HepG2 (cell line): ENCODE measurements around the gene REST. TPM values are rescaled to one million over a fixed set of nuclear protein-coding genes. Genes with fewer than 3 reads are reported as not detected.

ENCODE experiments used
- ATAC-seq: fragments of 200-7000 bp; cut with Tn5 transposase; 3 replicates; pipeline ENCODE4 v1.9.1; 2020; ENCODE audit warnings: mild to moderate bottlenecking, moderate library complexity
- BruUV-seq: library from RNA; stranded (reverse); fragments of 400-500 nt; replicated peaks from 2 replicates; lab custom pipeline; 2021; lab: Mats Ljungman, UMichigan
- CTCF ChIA-PET: fragments of 300-600 bp; formaldehyde crosslinking; extraction: SDS; loops from one replicate; lab custom pipeline; 2021; ENCODE audit warnings: low total read pairs, inconsistent platforms, low intra/inter-chr PET ratio; lab: Yijun Ruan, JAX
- POLR2A ChIA-PET: fragments of 350-600 bp; sonication (Branson Sonifier 250); formaldehyde crosslinking; loops from one replicate; lab custom pipeline; 2020; ENCODE audit warnings: antibody characterized with exemption, inconsistent platforms; lab: Yijun Ruan, JAX
- DNase-seq: peaks from one replicate; pipeline ENCODE4 v3.0.0-alpha.2; 2015; ENCODE audit warnings: low spot score
- FAIRE-seq: peaks from 3 replicates; lab custom pipeline; 2011; peaks lifted over from hg19 to GRCh38; lab: Jason Lieb, UNC
- H2AFZ ChIP-seq: one replicate; pipeline ENCODE4 v1.6.1; 2011; ENCODE audit warnings: low read length, inconsistent platforms
- H3K27ac ChIP-seq: fragments of 300-600 bp; 3 replicates; pipeline ENCODE4 v1.8.0; 2011; ENCODE audit warnings: mixed run types, mild to moderate bottlenecking, mixed read lengths, low read length, inconsistent platforms; ENCODE audit not compliant: insufficient read depth; ENCODE audit errors: extremely low read length
- H3K27me3 ChIP-seq, 2 experiments: fragments of 200-600 bp in 1 of 2; 2 replicates in 1 of 2; 3 replicates in 1 of 2; pipeline versions ENCODE4 v1.6.0 to v1.8.0; 2011; ENCODE audit warnings: low read length in 2 of 2, mild to moderate bottlenecking in 2 of 2, moderate library complexity in 2 of 2, inconsistent platforms in 1 of 2; ENCODE audit not compliant: insufficient read depth in 2 of 2, control insufficient read depth in 1 of 2
- H3K36me3 ChIP-seq, 2 experiments: fragments of 200-600 bp in 1 of 2; replicated peaks in 1 of 2; 2 replicates in 1 of 2; 3 replicates in 1 of 2; pipeline versions ENCODE4 v1.5.1 to v1.8.0; 2011; ENCODE audit warnings: low read length in 2 of 2, inconsistent platforms in 1 of 2; ENCODE audit not compliant: insufficient read depth in 2 of 2, control insufficient read depth in 1 of 2
- H3K4me1 ChIP-seq: 2 replicates; pipeline ENCODE4 v1.5.1; 2012; ENCODE audit warnings: low read length, inconsistent platforms; ENCODE audit not compliant: insufficient read depth
- H3K4me2 ChIP-seq: 2 replicates; pipeline ENCODE4 v1.6.0; 2011; ENCODE audit warnings: low read depth, low read length, inconsistent platforms
- H3K4me3 ChIP-seq, 3 experiments: fragments of 200-600 bp in 1 of 3; sonication (generic), shearing (Covaris generic) in 1 of 3; replicated peaks in 1 of 3; 2 replicates each; pipeline ENCODE4 v1.5.1; 2011 to 2016; ENCODE audit warnings: low read length in 3 of 3, inconsistent platforms in 2 of 3, low read depth in 2 of 3, mild to moderate bottlenecking in 2 of 3, control low read depth in 1 of 3, mixed read lengths in 1 of 3; ENCODE audit not compliant: insufficient read depth in 1 of 3
- H3K79me2 ChIP-seq: one replicate; pipeline ENCODE4 v1.6.1; 2011; ENCODE audit warnings: low read length, inconsistent platforms; ENCODE audit not compliant: insufficient read depth
- H3K9ac ChIP-seq: 2 replicates; pipeline ENCODE4 v1.6.0; 2011; ENCODE audit warnings: mild to moderate bottlenecking, low read depth, low read length, inconsistent platforms; ENCODE audit not compliant: insufficient read depth
- H3K9me3 ChIP-seq: 2 replicates; pipeline ENCODE4 v1.5.1; 2012; ENCODE audit warnings: mild to moderate bottlenecking, low read length
- H4K20me1 ChIP-seq: 2 replicates; pipeline ENCODE4 v1.6.0; 2011; ENCODE audit warnings: inconsistent platforms, mild to moderate bottlenecking, low read length, moderate library complexity; ENCODE audit not compliant: insufficient read depth
- ATAD3A ChIP-seq: sonication (generic); formaldehyde crosslinking; IDR thresholded peaks from 2 replicates; pipeline ENCODE4 v1.4.0; 2020; ENCODE audit warnings: missing genetic modification reagents
- CEBPG ChIP-seq: IDR thresholded peaks from 2 replicates; pipeline ENCODE4 v1.6.1; 2016
- CEBPZ ChIP-seq: IDR thresholded peaks from 2 replicates; pipeline ENCODE4 v1.6.1; 2012; ENCODE audit warnings: low read length, improper control_type of control experiment
- GATAD1 ChIP-seq: IDR thresholded peaks from 2 replicates; pipeline ENCODE4 v1.6.1; 2016; ENCODE audit warnings: missing genetic modification reagents, missing compliant biosample characterization
- GZF1 ChIP-seq: sonication (generic); formaldehyde crosslinking; IDR thresholded peaks from 2 replicates; pipeline ENCODE4 v1.5.1; 2020; ENCODE audit warnings: mild to moderate bottlenecking, missing genetic modification reagents
- JUNB ChIP-seq: sonication (generic); formaldehyde crosslinking; IDR thresholded peaks from 2 replicates; pipeline ENCODE4 v1.8.0; 2022; ENCODE audit warnings: missing genetic modification reagents, mild to moderate bottlenecking, borderline replicate concordance
- MTERF4 ChIP-seq: sonication (generic); formaldehyde crosslinking; IDR thresholded peaks from 2 replicates; pipeline ENCODE4 v1.8.0; 2023; ENCODE audit warnings: mild to moderate bottlenecking, missing genetic modification reagents
- PAX8 ChIP-seq: sonication (generic); formaldehyde crosslinking; IDR thresholded peaks from 2 replicates; pipeline ENCODE4 v1.8.0; 2022; ENCODE audit warnings: mild to moderate bottlenecking, missing genetic modification reagents, borderline replicate concordance
- PLSCR1 ChIP-seq: sonication (generic); formaldehyde crosslinking; IDR thresholded peaks from 2 replicates; pipeline ENCODE4 v1.5.0; 2020; ENCODE audit warnings: missing genetic modification reagents, mild to moderate bottlenecking, borderline replicate concordance
- RBM39 ChIP-seq: fragments of 200-400 bp; formaldehyde crosslinking; IDR thresholded peaks from one replicate; pipeline ENCODE4 v1.6.1; 2018; ENCODE audit warnings: antibody characterized with exemption, mild to moderate bottlenecking, low read depth, low read length; ENCODE audit not compliant: poor library complexity, severe bottlenecking
- RFXAP ChIP-seq: sonication (generic); formaldehyde crosslinking; IDR thresholded peaks from 2 replicates; pipeline ENCODE4 v1.4.0; 2020; ENCODE audit warnings: missing genetic modification reagents, borderline replicate concordance
- SNAPC2 ChIP-seq: sonication (generic); formaldehyde crosslinking; IDR thresholded peaks from 2 replicates; pipeline ENCODE4 v1.8.1; 2022; ENCODE audit warnings: mild to moderate bottlenecking, missing genetic modification reagents
- ZBTB49 ChIP-seq: sonication (generic); formaldehyde crosslinking; IDR thresholded peaks from 2 replicates; pipeline ENCODE4 v1.4.0; 2020; ENCODE audit warnings: missing genetic modification reagents, borderline replicate concordance
- ZFP62 ChIP-seq: sonication (generic); formaldehyde crosslinking; IDR thresholded peaks from 2 replicates; pipeline ENCODE4 v1.4.0; 2020; ENCODE audit warnings: missing genetic modification reagents
- ZNF205 ChIP-seq: IDR thresholded peaks from 2 replicates; pipeline ENCODE4 v1.6.1; 2018; ENCODE audit warnings: missing biosample characterization, missing genetic modification reagents
- ZNF550 ChIP-seq: sonication (generic); formaldehyde crosslinking; IDR thresholded peaks from 2 replicates; pipeline ENCODE4 v1.4.0; 2020; ENCODE audit warnings: mild to moderate bottlenecking, missing genetic modification reagents, borderline replicate concordance
- WGBS: methylation state at CpG from one replicate; pipeline ENCODE4 v1.1.6; 2017; ENCODE audit warnings: low lambda C conversion rate; 5-methylcytosine and 5-hydroxymethylcytosine counted together
- in situ Hi-C: cut with HindIII; loops from 2 replicates; pipeline ENCODE4 v1.10.0; 2017; ENCODE audit warnings: low pct_unique_long_range_greater_than_20kb; ENCODE audit not compliant: extremely low pct_ligation_motif_present
- intact Hi-C: fragments of 100-400 bp; cut with micrococcal nuclease; formaldehyde crosslinking; loops from one replicate; pipeline ENCODE4 v1.10.0; 2022; ENCODE audit not compliant: unreplicated experiment
- polyA plus RNA-seq, 8 experiments: library from polyadenylated mRNA; depleted of rRNA in 3 of 8; stranded (reverse) in 7 of 8; unstranded in 1 of 8; fragments of >200 nt; fragmentation: Illumina TruSeq in 4 of 8; extraction: Trizol in 4 of 8; gene quantifications; 2 replicates each; pipeline versions ENCODE4 v1.2.1 to v1.2.3, GENCODE V29; 2011 to 2016; ENCODE audit warnings: low read depth in 4 of 8, missing spikeins in 1 of 8, mixed read lengths in 1 of 8; ENCODE audit not compliant: insufficient read depth in 1 of 8
- total RNA-seq, 5 experiments: library from RNA; depleted of rRNA; stranded (reverse); fragments of >200 nt; fragmentation: Illumina TruSeq; extraction: Trizol; gene quantifications; 2 replicates each; pipeline ENCODE4 v1.2.3, GENCODE V29; 2016; ENCODE audit warnings: low read depth in 1 of 5
- TF ChIP-seq, protein P1 (sequence below): sonication (generic); formaldehyde crosslinking; IDR thresholded peaks from 2 replicates; pipeline ENCODE4 v1.4.0; 2020; ENCODE audit warnings: missing genetic modification reagents

The REST gene
- total and polyA plus RNA-seq, 2 of the 13 experiments (the other 11 are each of a cell fraction or from before 2014, with no cell fraction given): 12.7 to 22.4 TPM

- no peaks in the 10 kb centered on the region for H3K36me3 ChIP-seq
- no peak overlapping the region for H3K9ac ChIP-seq
- no peaks in the 10 kb centered on the region; a peak in 1 of 5 replicates for H3K27me3 ChIP-seq
- intact Hi-C loops: no loop called here
- no peak overlapping the region for H2AFZ ChIP-seq
- 33% methylated on average over 3 of the region's 3 CpGs for WGBS
- no peak overlapping the region for H3K4me2 ChIP-seq
- H4K20me1 ChIP-seq: no peaks in the 10 kb centered on the region
- H3K79me2 ChIP-seq: no peaks in the 10 kb centered on the region
- ChIA-PET CTCF (no interaction called here), POLR2A (no interaction called here)
- no peak overlapping the region for H3K27ac ChIP-seq
- in situ Hi-C loops: no loop called here
- no peaks in the 10 kb centered on the region for H3K9me3 ChIP-seq
- H3K4me3 ChIP-seq: no peak overlapping the region
- TF ChIP-seq RBM39 (no peak), PAX8 (CRISPR knock-in tag) (no peak), ZNF550 (no peak), JUNB (CRISPR knock-in tag) (no peak), RFXAP (no peak), PLSCR1 (CRISPR knock-in tag) (no peak), CEBPG (no peak), ATAD3A (CRISPR knock-in tag) (no peak), ZNF205 (no peak), ZBTB49 (CRISPR knock-in tag) (no peak), SNAPC2 (CRISPR knock-in tag) (no peak), GATAD1 (no peak), MTERF4 (no peak), GZF1 (CRISPR knock-in tag) (no peak), ZFP62 (CRISPR knock-in tag) (no peak), CEBPZ (no peak)
- TF ChIP-seq, protein P1, sequence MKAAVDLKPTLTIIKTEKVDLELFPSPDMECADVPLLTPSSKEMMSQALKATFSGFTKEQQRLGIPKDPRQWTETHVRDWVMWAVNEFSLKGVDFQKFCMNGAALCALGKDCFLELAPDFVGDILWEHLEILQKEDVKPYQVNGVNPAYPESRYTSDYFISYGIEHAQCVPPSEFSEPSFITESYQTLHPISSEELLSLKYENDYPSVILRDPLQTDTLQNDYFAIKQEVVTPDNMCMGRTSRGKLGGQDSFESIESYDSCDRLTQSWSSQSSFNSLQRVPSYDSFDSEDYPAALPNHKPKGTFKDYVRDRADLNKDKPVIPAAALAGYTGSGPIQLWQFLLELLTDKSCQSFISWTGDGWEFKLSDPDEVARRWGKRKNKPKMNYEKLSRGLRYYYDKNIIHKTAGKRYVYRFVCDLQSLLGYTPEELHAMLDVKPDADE (CRISPR knock-in tag): no peak
- FAIRE-seq (no peak), ATAC-seq (no peak), DNase-seq (no peak)
- H3K4me1 ChIP-seq: no peaks in the 10 kb centered on the region
- no TSS peak for BruUV-seq
Measured at GRCh38 chr4:56860781-56861180, 46.9 kb upstream of the REST start.
